LoVo (cell line): ENCODE results near the gene MYO1H.
"Not testable (repeated sequence)": the region's sequence is repeated elsewhere in the genome, so short reads cannot be mapped to it uniquely, and the experiment has no call there.

Experiments
- DNase-seq: peaks from one replicate; pipeline ENCODE4 v3.0.0-alpha.2; 2016; ENCODE audit warnings: low spot score

Gene MYO1H

GRCh38 chr12:109347589-109347988 is at the start of gene MYO1H:
TSS of gene MYO1H (plus strand) at chr12:109347900. CDS start at chr12:109347961, 61 bp downstream.
- DNase-seq, result no peak

- no peak for DNase-seq
Measured at GRCh38 chr12:109299849-109300248, 47.9 kb upstream of the MYO1H start.

GRCh38 chr12:109301643-109302168 is 46.0 kb upstream of the MYO1H start:
- DNase-seq, result no peak

GRCh38 chr12:109302358-109302757 is 45.3 kb upstream of the MYO1H start:
- DNase-seq, result no peak

GRCh38 chr12:109302770-109303169 is 44.9 kb upstream of the MYO1H start:
- no peak for DNase-seq

GRCh38 chr12:109304485-109304884 is 43.2 kb upstream of the MYO1H start:
- no peak for DNase-seq

GRCh38 chr12:109305547-109305946 is 42.2 kb upstream of the MYO1H start:
- no peak for DNase-seq

- no peak for DNase-seq
Measured at GRCh38 chr12:109307051-109307450, 40.6 kb upstream of the MYO1H start.

- no peak for DNase-seq
Measured at GRCh38 chr12:109308534-109309380, 38.9 kb upstream of the MYO1H start, which contains the start of gene FOXN4. TSS of gene FOXN4 (minus strand) at chr12:109309284. CDS start at chr12:109308321, 963 bp downstream.

- DNase-seq, result peak; percentile 45
Measured at GRCh38 chr12:109309381-109310246, 38.1 kb upstream of the MYO1H start.

GRCh38 chr12:109310247-109311125 is 37.2 kb upstream of the MYO1H start:
- peak; percentile 16 for DNase-seq

GRCh38 chr12:109321294-109321693 is 26.4 kb upstream of the MYO1H start:
- DNase-seq, result not testable (repeated sequence)

- DNase-seq, result no peak
Measured at GRCh38 chr12:109329003-109329402, 18.7 kb upstream of the MYO1H start.

- DNase-seq, result no peak
Measured at GRCh38 chr12:109329686-109330085, 18.0 kb upstream of the MYO1H start.

- DNase-seq, result no peak
Measured at GRCh38 chr12:109330282-109331230, 17.1 kb upstream of the MYO1H start.

- no peak for DNase-seq
Measured at GRCh38 chr12:109331301-109331952, 16.3 kb upstream of the MYO1H start.

- DNase-seq, result no peak
Measured at GRCh38 chr12:109334887-109335286, 12.8 kb upstream of the MYO1H start.

GRCh38 chr12:109336593-109336992 is 11.1 kb upstream of the MYO1H start:
- DNase-seq, result no peak

- DNase-seq, result no peak
Measured at GRCh38 chr12:109343677-109344076, 4.0 kb upstream of the MYO1H start.

- DNase-seq, result no peak
Measured at GRCh38 chr12:109345428-109345827, 2.3 kb upstream of the MYO1H start.
